ENCODE data around the gene TNFRSF1B.

Gene TNFRSF1B

DNA sequence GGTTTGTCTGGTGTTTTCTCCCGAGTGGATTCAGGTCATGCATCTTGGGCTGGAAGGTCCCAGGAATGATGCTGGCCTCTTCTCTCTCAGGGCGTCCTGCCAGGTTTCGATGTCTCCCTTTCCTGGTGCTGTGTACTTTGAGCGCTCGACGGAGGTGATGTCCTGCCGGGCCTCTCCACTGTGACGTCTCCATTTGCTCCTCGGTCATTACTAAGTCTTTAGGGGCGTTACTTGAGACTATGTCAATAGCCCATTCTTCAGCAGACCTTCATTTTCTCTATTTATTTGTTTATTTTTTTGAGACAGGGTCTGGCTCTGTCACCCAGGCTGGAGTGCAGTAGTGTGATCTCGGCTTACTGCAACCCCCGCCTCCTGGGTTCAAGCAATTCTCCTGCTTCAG is 37.2 kb upstream of the TNFRSF1B start (continued):
- TF ChIP-seq, protein P1, sequence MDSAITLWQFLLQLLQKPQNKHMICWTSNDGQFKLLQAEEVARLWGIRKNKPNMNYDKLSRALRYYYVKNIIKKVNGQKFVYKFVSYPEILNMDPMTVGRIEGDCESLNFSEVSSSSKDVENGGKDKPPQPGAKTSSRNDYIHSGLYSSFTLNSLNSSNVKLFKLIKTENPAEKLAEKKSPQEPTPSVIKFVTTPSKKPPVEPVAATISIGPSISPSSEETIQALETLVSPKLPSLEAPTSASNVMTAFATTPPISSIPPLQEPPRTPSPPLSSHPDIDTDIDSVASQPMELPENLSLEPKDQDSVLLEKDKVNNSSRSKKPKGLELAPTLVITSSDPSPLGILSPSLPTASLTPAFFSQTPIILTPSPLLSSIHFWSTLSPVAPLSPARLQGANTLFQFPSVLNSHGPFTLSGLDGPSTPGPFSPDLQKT (IDR thresholded peaks at IDR 0.05; ENCODE audit: borderline replicate concordance, low read depth, low read length) = no peak
- no peak for TF ChIP-seq ZNF843 (tag by site-specific recombination; IDR thresholded peaks at IDR 0.05)
- TF ChIP-seq WT1 (tag by site-specific recombination; IDR thresholded peaks at IDR 0.05) = peak; percentile 78
- TF ChIP-seq, protein P2, sequence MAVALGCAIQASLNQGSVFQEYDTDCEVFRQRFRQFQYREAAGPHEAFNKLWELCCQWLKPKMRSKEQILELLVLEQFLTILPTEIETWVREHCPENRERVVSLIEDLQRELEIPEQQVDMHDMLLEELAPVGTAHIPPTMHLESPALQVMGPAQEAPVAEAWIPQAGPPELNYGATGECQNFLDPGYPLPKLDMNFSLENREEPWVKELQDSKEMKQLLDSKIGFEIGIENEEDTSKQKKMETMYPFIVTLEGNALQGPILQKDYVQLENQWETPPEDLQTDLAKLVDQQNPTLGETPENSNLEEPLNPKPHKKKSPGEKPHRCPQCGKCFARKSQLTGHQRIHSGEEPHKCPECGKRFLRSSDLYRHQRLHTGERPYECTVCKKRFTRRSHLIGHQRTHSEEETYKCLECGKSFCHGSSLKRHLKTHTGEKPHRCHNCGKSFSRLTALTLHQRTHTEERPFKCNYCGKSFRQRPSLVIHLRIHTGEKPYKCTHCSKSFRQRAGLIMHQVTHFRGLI (tag by site-specific recombination; IDR thresholded peaks at IDR 0.05) = no peak
- TF ChIP-seq ZNF621 (tag by site-specific recombination; IDR thresholded peaks at IDR 0.05) = no peak
- no peak for TF ChIP-seq ZBTB26 (tag by site-specific recombination; optimal IDR thresholded peaks at IDR 0.05)
- no peak for TF ChIP-seq BCL11B (tag by site-specific recombination; IDR thresholded peaks at IDR 0.05; ENCODE audit: low read depth)
- TF ChIP-seq ZNF274 (IDR thresholded peaks at IDR 0.05; ENCODE audit: low read length) = no peak
- TF ChIP-seq ZNF274 (tag by site-specific recombination; IDR thresholded peaks at IDR 0.05; ENCODE audit: borderline replicate concordance) = no peak
- no peak for TF ChIP-seq ZNF501 (tag by site-specific recombination; IDR thresholded peaks at IDR 0.05)
- no peak for TF ChIP-seq ZNF747 (tag by site-specific recombination; IDR thresholded peaks at IDR 0.05)
- no peak for TF ChIP-seq ZNF248 (tag by site-specific recombination; IDR thresholded peaks at IDR 0.05)
- TF ChIP-seq ZBTB17 (tag by site-specific recombination; IDR thresholded peaks at IDR 0.05) = no peak
- no peak for TF ChIP-seq ZNF221 (tag by site-specific recombination; IDR thresholded peaks at IDR 0.05; ENCODE audit: borderline replicate concordance)
- TF ChIP-seq ZSCAN23 (tag by site-specific recombination; IDR thresholded peaks at IDR 0.05) = no peak
- TF ChIP-seq ZNF792 (tag by site-specific recombination; IDR thresholded peaks at IDR 0.05) = no peak
- TF ChIP-seq ZNF585B (tag by site-specific recombination; IDR thresholded peaks at IDR 0.05) = no peak
- no peak for TF ChIP-seq ZBTB6 (tag by site-specific recombination; IDR thresholded peaks at IDR 0.05)
- no peak for TF ChIP-seq ZNF777 (tag by site-specific recombination; IDR thresholded peaks at IDR 0.05; ENCODE audit: borderline replicate concordance)
- TF ChIP-seq HIC1 (tag by site-specific recombination; IDR thresholded peaks at IDR 0.05) = no peak
- peak; percentile 86 for TF ChIP-seq ZNF600 (tag by site-specific recombination; IDR thresholded peaks at IDR 0.05)
- TF ChIP-seq ZNF335 (tag by site-specific recombination; conservative IDR thresholded peaks at IDR 0.05) = no peak
- no peak for TF ChIP-seq KLF10 (tag by site-specific recombination; IDR thresholded peaks at IDR 0.05)
- no peak for TF ChIP-seq MEIS1 (CRISPR knock-in tag; IDR thresholded peaks at IDR 0.05; ENCODE audit: borderline replicate concordance)
- no peak for TF ChIP-seq ZNF623 (tag by site-specific recombination; IDR thresholded peaks at IDR 0.05)
- peak; percentile 62 for TF ChIP-seq OSR2 (tag by site-specific recombination; IDR thresholded peaks at IDR 0.05)
- TF ChIP-seq ZNF416 (tag by site-specific recombination; IDR thresholded peaks at IDR 0.05) = no peak
- peak; percentile 65 for TF ChIP-seq ZIC2 (tag by site-specific recombination; IDR thresholded peaks at IDR 0.05)
- no peak for TF ChIP-seq KLF8 (tag by site-specific recombination; IDR thresholded peaks at IDR 0.05)
- no peak for TF ChIP-seq YY2 (tag by site-specific recombination; IDR thresholded peaks at IDR 0.05)
- no peak for TF ChIP-seq ZNF560 (tag by site-specific recombination; IDR thresholded peaks at IDR 0.05; ENCODE audit: borderline replicate concordance)
- TF ChIP-seq KLF1 (tag by site-specific recombination; IDR thresholded peaks at IDR 0.05) = no peak
- TF ChIP-seq ZNF660 (tag by site-specific recombination; IDR thresholded peaks at IDR 0.05) = no peak
- TF ChIP-seq ZNF239 (tag by site-specific recombination; IDR thresholded peaks at IDR 0.05) = no peak
- TF ChIP-seq PRDM1 (tag by site-specific recombination; IDR thresholded peaks at IDR 0.05) = no peak
- TF ChIP-seq, protein P3, sequence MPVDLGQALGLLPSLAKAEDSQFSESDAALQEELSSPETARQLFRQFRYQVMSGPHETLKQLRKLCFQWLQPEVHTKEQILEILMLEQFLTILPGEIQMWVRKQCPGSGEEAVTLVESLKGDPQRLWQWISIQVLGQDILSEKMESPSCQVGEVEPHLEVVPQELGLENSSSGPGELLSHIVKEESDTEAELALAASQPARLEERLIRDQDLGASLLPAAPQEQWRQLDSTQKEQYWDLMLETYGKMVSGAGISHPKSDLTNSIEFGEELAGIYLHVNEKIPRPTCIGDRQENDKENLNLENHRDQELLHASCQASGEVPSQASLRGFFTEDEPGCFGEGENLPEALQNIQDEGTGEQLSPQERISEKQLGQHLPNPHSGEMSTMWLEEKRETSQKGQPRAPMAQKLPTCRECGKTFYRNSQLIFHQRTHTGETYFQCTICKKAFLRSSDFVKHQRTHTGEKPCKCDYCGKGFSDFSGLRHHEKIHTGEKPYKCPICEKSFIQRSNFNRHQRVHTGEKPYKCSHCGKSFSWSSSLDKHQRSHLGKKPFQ (tag by site-specific recombination; IDR thresholded peaks at IDR 0.05) = 0 out of 2 replicates have a peak, but pooled peaks have one; percentile 34

All from HEK293 (cell line).